Ectodermal cell (in vitro differentiated cells): ENCODE data around the gene CPT1A.

ENCODE experiments used
- H3K27ac ChIP-seq: 2 replicates; pipeline ENCODE4 v1.7.0; 2013; ENCODE audit warnings: mild to moderate bottlenecking, low read depth, low read length; ENCODE audit not compliant: insufficient read depth, poor library complexity, severe bottlenecking
- H3K27me3 ChIP-seq: 2 replicates; pipeline ENCODE4 v1.7.0; 2013; ENCODE audit warnings: mild to moderate bottlenecking, low read length; ENCODE audit not compliant: insufficient read depth, control insufficient read depth, poor library complexity, severe bottlenecking
- H3K36me3 ChIP-seq: one replicate; pipeline ENCODE4 v1.7.0; 2013; ENCODE audit warnings: low read length; ENCODE audit not compliant: control insufficient read depth, insufficient read depth
- H3K4me1 ChIP-seq: one replicate; pipeline ENCODE4 v1.7.0; 2013; ENCODE audit warnings: low read length; ENCODE audit not compliant: control insufficient read depth, insufficient read depth
- H3K4me3 ChIP-seq: 2 replicates; pipeline ENCODE4 v1.7.0; 2013; ENCODE audit warnings: low read depth, low read length, control low read depth; ENCODE audit not compliant: insufficient read depth
- H3K9me3 ChIP-seq: 2 replicates; pipeline ENCODE4 v1.7.0; 2013; ENCODE audit warnings: mild to moderate bottlenecking, low read length, moderate library complexity; ENCODE audit not compliant: control insufficient read depth
- WGBS, 2 experiments: methylation state at CpG; one replicate each; pipeline ENCODE4 v1.1.7; 2013; ENCODE audit warnings: missing lambda C conversion rate in 2 of 2; 5-methylcytosine and 5-hydroxymethylcytosine counted together

The CPT1A gene

GRCh38 chr11:68749229-68750123 is 92.2 kb downstream of the CPT1A start:
- WGBS, 2 experiments = 50 to 53% methylated on average over 20 of the region's 20 CpGs
- Histone ChIP-seq H3K27me3 (peaks cover 15% of the 10 kb centered on the region), H3K27ac (no peak overlapping the region), H3K4me1 (peaks cover 7% of the 10 kb centered on the region), H3K9me3 (no peaks in the 10 kb centered on the region), H3K4me3 (no peak overlapping the region), H3K36me3 (no peaks in the 10 kb centered on the region)

- no peaks in the 10 kb centered on the region for H3K9me3 ChIP-seq
- peaks cover 7% of the 10 kb centered on the region for H3K4me1 ChIP-seq
- no peaks in the 10 kb centered on the region for H3K36me3 ChIP-seq
- WGBS, 2 experiments = 70 to 71% methylated on average over 2 of the region's 2 CpGs
- H3K27ac ChIP-seq = no peak overlapping the region
- peaks cover 15% of the 10 kb centered on the region for H3K27me3 ChIP-seq
- H3K4me3 ChIP-seq = no peak overlapping the region
Observed at GRCh38 chr11:68748061-68748460, 93.7 kb downstream of the CPT1A start.

GRCh38 chr11:68743539-68743938 is 98.2 kb downstream of the CPT1A start:
- no peak overlapping the region for H3K4me3 ChIP-seq
- H3K27ac ChIP-seq = no peak overlapping the region
- no peaks in the 10 kb centered on the region for H3K27me3 ChIP-seq
- 87 to 91% methylated on average over 2 to 3 of the region's 3 CpGs for WGBS, 2 experiments
- no peaks in the 10 kb centered on the region for H3K36me3 ChIP-seq
- H3K9me3 ChIP-seq = no peaks in the 10 kb centered on the region
- H3K4me1 ChIP-seq = no peaks in the 10 kb centered on the region

GRCh38 chr11:68741463-68741862 is 100.3 kb downstream of the CPT1A start:
- H3K27ac ChIP-seq = no peak overlapping the region
- 78 to 79% methylated on average over 5 to 7 of the region's 7 CpGs for WGBS, 2 experiments
- H3K9me3 ChIP-seq = no peaks in the 10 kb centered on the region
- H3K36me3 ChIP-seq = no peaks in the 10 kb centered on the region
- no peaks in the 10 kb centered on the region for H3K4me1 ChIP-seq
- no peaks in the 10 kb centered on the region for H3K27me3 ChIP-seq
- no peak overlapping the region for H3K4me3 ChIP-seq

- no peaks in the 10 kb centered on the region for H3K4me1 ChIP-seq
- 94 to 95% methylated on average over 6 of the region's 6 CpGs for WGBS, 2 experiments
- H3K4me3 ChIP-seq = no peak overlapping the region
- H3K36me3 ChIP-seq = no peaks in the 10 kb centered on the region
- no peaks in the 10 kb centered on the region for H3K9me3 ChIP-seq
- no peaks in the 10 kb centered on the region for H3K27me3 ChIP-seq
- H3K27ac ChIP-seq = no peak overlapping the region
Observed at GRCh38 chr11:68735646-68736045, 106.1 kb downstream of the CPT1A start.

GRCh38 chr11:68735125-68735524 is 106.6 kb downstream of the CPT1A start:
- Histone ChIP-seq H3K36me3 (no peaks in the 10 kb centered on the region), H3K9me3 (no peaks in the 10 kb centered on the region), H3K4me3 (no peak overlapping the region), H3K27me3 (no peaks in the 10 kb centered on the region), H3K4me1 (no peaks in the 10 kb centered on the region), H3K27ac (no peak overlapping the region)
- WGBS, 2 experiments = 93 to 94% methylated on average over 6 of the region's 6 CpGs

- Histone ChIP-seq H3K4me3 (no peak overlapping the region), H3K36me3 (no peaks in the 10 kb centered on the region), H3K4me1 (no peaks in the 10 kb centered on the region), H3K27me3 (no peaks in the 10 kb centered on the region), H3K9me3 (no peaks in the 10 kb centered on the region), H3K27ac (no peak overlapping the region)
- 92 to 95% methylated on average over 7 of the region's 7 CpGs for WGBS, 2 experiments
Observed at GRCh38 chr11:68734111-68734510, 107.6 kb downstream of the CPT1A start.

GRCh38 chr11:68727783-68728182 is 113.9 kb downstream of the CPT1A start:
- no peaks in the 10 kb centered on the region for H3K9me3 ChIP-seq
- WGBS, 2 experiments = 90 to 94% methylated on average over 6 of the region's 6 CpGs
- no peak overlapping the region for H3K4me3 ChIP-seq
- no peaks in the 10 kb centered on the region for H3K4me1 ChIP-seq
- no peaks in the 10 kb centered on the region for H3K36me3 ChIP-seq
- H3K27ac ChIP-seq = no peak overlapping the region
- H3K27me3 ChIP-seq = no peaks in the 10 kb centered on the region

GRCh38 chr11:68724293-68724692 is 117.4 kb downstream of the CPT1A start:
- Histone ChIP-seq H3K27ac (no peak overlapping the region), H3K27me3 (no peaks in the 10 kb centered on the region), H3K4me3 (no peak overlapping the region), H3K9me3 (no peaks in the 10 kb centered on the region), H3K36me3 (no peaks in the 10 kb centered on the region), H3K4me1 (no peaks in the 10 kb centered on the region)
- 95 to 96% methylated on average over 3 to 4 of the region's 4 CpGs for WGBS, 2 experiments

GRCh38 chr11:68722143-68722542 is 119.6 kb downstream of the CPT1A start:
- Histone ChIP-seq H3K4me1 (no peaks in the 10 kb centered on the region), H3K9me3 (no peaks in the 10 kb centered on the region), H3K36me3 (no peaks in the 10 kb centered on the region), H3K27ac (no peak overlapping the region), H3K4me3 (no peak overlapping the region), H3K27me3 (no peaks in the 10 kb centered on the region)
- WGBS, 2 experiments = 80 to 93% methylated on average over 1 of the region's 1 CpG
